NB4 (cell line): ENCODE measurements around the gene CEBPE.

Experiments
- POLR2A ChIP-seq: IDR thresholded peaks from 2 replicates; pipeline ENCODE4 v1.6.1; 2011; ENCODE audit warnings: mild to moderate bottlenecking; ENCODE audit not compliant: insufficient read length; ENCODE audit errors: extremely low read depth
- TF ChIP-seq, protein P1 (sequence below): IDR thresholded peaks from one replicate; pipeline ENCODE4 v1.5.1; 2012; ENCODE audit warnings: low read depth, low read length
- TF ChIP-seq, protein P2 (sequence below): IDR thresholded peaks from 2 replicates; pipeline ENCODE4 v1.6.1; 2011; ENCODE audit warnings: low read depth, low read length

DNA sequence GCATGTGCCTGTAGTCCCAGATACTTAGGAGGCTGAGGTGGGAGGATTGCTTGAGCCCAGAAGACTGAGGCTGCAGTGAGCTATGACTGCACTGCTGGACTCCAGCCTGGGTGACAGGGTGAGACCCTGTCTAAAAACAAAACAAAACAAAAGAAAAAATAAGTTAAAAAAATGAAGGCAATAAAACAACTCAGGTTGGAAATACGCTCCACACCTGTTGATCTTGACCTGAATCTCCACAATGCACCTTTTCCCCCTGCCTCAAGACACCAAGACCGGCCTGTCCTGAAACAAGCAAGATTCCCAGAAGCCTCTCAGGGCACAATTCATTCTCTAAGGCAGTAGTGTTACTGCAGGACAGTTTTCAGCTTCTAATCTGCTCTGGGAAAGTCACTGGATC, 20.8 kb upstream of the CEBPE start:
- TF ChIP-seq, protein P1, sequence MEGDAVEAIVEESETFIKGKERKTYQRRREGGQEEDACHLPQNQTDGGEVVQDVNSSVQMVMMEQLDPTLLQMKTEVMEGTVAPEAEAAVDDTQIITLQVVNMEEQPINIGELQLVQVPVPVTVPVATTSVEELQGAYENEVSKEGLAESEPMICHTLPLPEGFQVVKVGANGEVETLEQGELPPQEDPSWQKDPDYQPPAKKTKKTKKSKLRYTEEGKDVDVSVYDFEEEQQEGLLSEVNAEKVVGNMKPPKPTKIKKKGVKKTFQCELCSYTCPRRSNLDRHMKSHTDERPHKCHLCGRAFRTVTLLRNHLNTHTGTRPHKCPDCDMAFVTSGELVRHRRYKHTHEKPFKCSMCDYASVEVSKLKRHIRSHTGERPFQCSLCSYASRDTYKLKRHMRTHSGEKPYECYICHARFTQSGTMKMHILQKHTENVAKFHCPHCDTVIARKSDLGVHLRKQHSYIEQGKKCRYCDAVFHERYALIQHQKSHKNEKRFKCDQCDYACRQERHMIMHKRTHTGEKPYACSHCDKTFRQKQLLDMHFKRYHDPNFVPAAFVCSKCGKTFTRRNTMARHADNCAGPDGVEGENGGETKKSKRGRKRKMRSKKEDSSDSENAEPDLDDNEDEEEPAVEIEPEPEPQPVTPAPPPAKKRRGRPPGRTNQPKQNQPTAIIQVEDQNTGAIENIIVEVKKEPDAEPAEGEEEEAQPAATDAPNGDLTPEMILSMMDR = no peak
- no peak for TF ChIP-seq POLR2A
- TF ChIP-seq, protein P2, sequence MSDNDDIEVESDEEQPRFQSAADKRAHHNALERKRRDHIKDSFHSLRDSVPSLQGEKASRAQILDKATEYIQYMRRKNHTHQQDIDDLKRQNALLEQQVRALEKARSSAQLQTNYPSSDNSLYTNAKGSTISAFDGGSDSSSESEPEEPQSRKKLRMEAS = no peak
